Peyer's patch (tissue), 4 donors: ENCODE data around the gene FARP1.

ENCODE experiments used
- CTCF ChIP-seq, 6 experiments: fragments of 450-650 bp in 4 of 6; fragments of 200-600 bp in 2 of 6; sonication (generic) in 1 of 6; IDR thresholded peaks; one replicate each; pipeline ENCODE4 v1.5.1; 2017 to 2019; ENCODE audit warnings: antibody characterized with exemption in 6 of 6, mild to moderate bottlenecking in 3 of 6, moderate library complexity in 1 of 6
- POLR2A ChIP-seq, 2 donors: fragments of 450-650 bp; IDR thresholded peaks; one replicate each; pipeline ENCODE4 v1.5.1; 2017; ENCODE audit warnings: antibody characterized with exemption in 2 of 2, mild to moderate bottlenecking in 2 of 2, moderate library complexity in 2 of 2

GRCh38 chr13:98213354-98213753, 70.5 kb downstream of the FARP1 start:
- TF ChIP-seq POLR2A (IDR thresholded peaks at IDR 0.05) (no peak), CTCF (IDR thresholded peaks at IDR 0.05) (no peak)
